GM23338 (cell line): ENCODE results near the gene TAMM41. TPM values are rescaled to one million over a fixed set of nuclear protein-coding genes. Genes with fewer than 3 reads are reported as not detected.

ENCODE experiments used
- ATAC-seq: fragments of 200-7000 bp; cut with Tn5 transposase; 3 replicates; pipeline ENCODE4 v1.9.1; 2020
- DNase-seq: peaks from one replicate; pipeline ENCODE4 v3.0.0-alpha.2; 2015; ENCODE audit warnings: low spot score
- H2AFZ ChIP-seq: fragments of 200-600 bp; sonication (generic); 2 replicates; pipeline ENCODE4 v1.8.0; 2016; ENCODE audit warnings: antibody characterized with exemption, mild to moderate bottlenecking, moderate library complexity
- H3F3A ChIP-seq: fragments of 200-600 bp; sonication (generic); replicated peaks from 2 replicates; pipeline ENCODE4 v1.8.0; 2017; ENCODE audit warnings: antibody characterized with exemption, mixed run types, low read depth
- H3K27ac ChIP-seq: fragments of 200-600 bp; sonication (generic); 2 replicates; pipeline ENCODE4 v1.6.1; 2016; ENCODE audit warnings: low read depth
- H3K27me3 ChIP-seq: fragments of 200-600 bp; sonication (generic); 2 replicates; pipeline ENCODE4 v1.8.0; 2016; ENCODE audit warnings: mild to moderate bottlenecking, mixed run types, moderate library complexity; ENCODE audit not compliant: insufficient read depth
- H3K36me3 ChIP-seq: fragments of 200-600 bp; sonication (generic); 2 replicates; pipeline ENCODE4 v1.8.0; 2016; ENCODE audit warnings: mild to moderate bottlenecking; ENCODE audit not compliant: insufficient read depth
- H3K4me1 ChIP-seq: fragments of 200-600 bp; sonication (generic); 2 replicates; pipeline ENCODE4 v1.8.0; 2016; ENCODE audit warnings: mild to moderate bottlenecking, moderate library complexity; ENCODE audit not compliant: insufficient read depth
- H3K4me2 ChIP-seq: fragments of 200-600 bp; sonication (generic); 2 replicates; pipeline ENCODE4 v1.7.1; 2017; ENCODE audit warnings: mixed run types
- H3K4me3 ChIP-seq: fragments of 200-600 bp; sonication (generic); 2 replicates; pipeline ENCODE4 v1.6.1; 2016; ENCODE audit warnings: mixed run types
- H3K79me2 ChIP-seq: fragments of 200-600 bp; sonication (generic); replicated peaks from 2 replicates; pipeline ENCODE4 v1.8.0; 2017; ENCODE audit warnings: mild to moderate bottlenecking; ENCODE audit not compliant: insufficient read depth
- H3K9me2 ChIP-seq: fragments of 200-600 bp; sonication (generic); 2 replicates; pipeline ENCODE4 v1.8.0; 2017; ENCODE audit not compliant: insufficient read depth
- H4K20me1 ChIP-seq: fragments of 200-600 bp; sonication (generic); replicated peaks from 2 replicates; pipeline ENCODE4 v1.8.0; 2017; ENCODE audit warnings: mild to moderate bottlenecking; ENCODE audit not compliant: insufficient read depth
- H3K27ac Mint-ChIP-seq: 2 replicates; pipeline ENCODE4 v1.8.0; 2020; ENCODE audit warnings: inconsistent platforms, mild to moderate bottlenecking, moderate library complexity, mixed read lengths
- H3K27me3 Mint-ChIP-seq: 3 replicates; pipeline ENCODE4 v1.8.0; 2022; ENCODE audit warnings: low read depth, mild to moderate bottlenecking, moderate library complexity, mixed read lengths, inconsistent platforms; ENCODE audit not compliant: insufficient read depth, poor library complexity
- H3K36me3 Mint-ChIP-seq: 3 replicates; pipeline ENCODE4 v1.8.0; 2021; ENCODE audit warnings: low read depth, mild to moderate bottlenecking, inconsistent platforms, moderate library complexity, mixed read lengths
- H3K4me1 Mint-ChIP-seq: 3 replicates; pipeline ENCODE4 v1.8.0; 2020; ENCODE audit warnings: mild to moderate bottlenecking, inconsistent platforms, mixed read lengths
- H3K4me3 Mint-ChIP-seq: 3 replicates; pipeline ENCODE4 v1.8.0; 2021; ENCODE audit warnings: moderate library complexity, mild to moderate bottlenecking, inconsistent platforms, mixed read lengths
- H3K9me3 Mint-ChIP-seq: 3 replicates; pipeline ENCODE4 v1.8.0; 2020; ENCODE audit warnings: moderate library complexity, mild to moderate bottlenecking, inconsistent platforms, mixed read lengths
- CREB1 ChIP-seq: fragments of 250-450 bp; sonication (Bioruptor Pico); IDR thresholded peaks from 2 replicates; pipeline ENCODE4 v1.5.0; 2020; ENCODE audit warnings: low read depth, mild to moderate bottlenecking, moderate library complexity
- EZH2 ChIP-seq: fragments of 200-600 bp; sonication (generic); IDR thresholded peaks from one replicate; pipeline ENCODE4 v1.8.0; 2017; ENCODE audit warnings: antibody characterized with exemption, mild to moderate bottlenecking, low read depth; ENCODE audit not compliant: unreplicated experiment
- EZH2phosphoT487 ChIP-seq: fragments of 200-600 bp; sonication (generic); IDR thresholded peaks from one replicate; pipeline ENCODE4 v1.8.1; 2018; ENCODE audit warnings: antibody characterized with exemption; ENCODE audit not compliant: unreplicated experiment
- JUNB ChIP-seq: IDR thresholded peaks from one replicate; pipeline ENCODE4 v1.6.1; 2016; ENCODE audit warnings: antibody characterized with exemption; ENCODE audit not compliant: unreplicated experiment
- NANOG ChIP-seq: IDR thresholded peaks from 2 replicates; pipeline ENCODE4 v1.6.1; 2016; ENCODE audit warnings: antibody characterized with exemption, borderline replicate concordance
- POLR2AphosphoS5 ChIP-seq: IDR thresholded peaks from 2 replicates; pipeline ENCODE4 v1.6.1; 2016; ENCODE audit warnings: antibody characterized with exemption, low read depth
- STAT1 ChIP-seq: IDR thresholded peaks from one replicate; pipeline ENCODE4 v1.6.1; 2016; ENCODE audit warnings: antibody characterized with exemption; ENCODE audit not compliant: unreplicated experiment
- ZNF114 ChIP-seq: fragments of 250-450 bp; sonication (Bioruptor Pico); IDR thresholded peaks from 2 replicates; pipeline ENCODE4 v1.5.0; 2020; ENCODE audit warnings: mild to moderate bottlenecking, moderate library complexity
- ZNF331 ChIP-seq: fragments of 250-450 bp; sonication (Bioruptor Pico); IDR thresholded peaks from 2 replicates; pipeline ENCODE4 v1.5.0; 2020; ENCODE audit warnings: low read depth, mild to moderate bottlenecking, moderate library complexity
- polyA plus RNA-seq: library from polyadenylated mRNA; unstranded; fragments of >200 nt; fragmentation: Nextera tagmentation; extraction: Ambion mirVana; gene quantifications from 2 replicates; pipeline ENCODE4 v1.2.1, GENCODE V29; 2016
- total RNA-seq: library from RNA; depleted of rRNA; stranded (reverse); fragments of >200 nt; shearing (Covaris generic); gene quantifications from 2 replicates; pipeline ENCODE4 v1.2.3, GENCODE V29; 2014
- TF ChIP-seq, protein P1 (sequence below): fragments of 250-450 bp; sonication (Bioruptor Pico); IDR thresholded peaks from 2 replicates; pipeline ENCODE4 v1.5.0; 2020; ENCODE audit warnings: mild to moderate bottlenecking, moderate library complexity
- TF ChIP-seq, protein P2 (sequence below): IDR thresholded peaks from one replicate; pipeline ENCODE4 v1.6.1; 2018; ENCODE audit warnings: antibody characterized with exemption; ENCODE audit not compliant: unreplicated experiment
- TF ChIP-seq, protein P3 (sequence below): IDR thresholded peaks from 2 replicates; pipeline ENCODE4 v1.6.1; 2016; ENCODE audit warnings: antibody characterized with exemption
- TF ChIP-seq, protein P4 (sequence below), 2 experiments: fragments of 200-600 bp in 1 of 2; sonication (generic) in 1 of 2; conservative IDR thresholded peaks; 2 replicates each; pipeline versions ENCODE4 v1.5.1 to v1.6.1; 2016 to 2017; ENCODE audit warnings: antibody characterized with exemption in 2 of 2, low read depth in 2 of 2, mild to moderate bottlenecking in 2 of 2, moderate library complexity in 1 of 2

Gene TAMM41
- total and polyA plus RNA-seq, 2 experiments from 2014 or later = 8.9 to 19.2 TPM

DNA sequence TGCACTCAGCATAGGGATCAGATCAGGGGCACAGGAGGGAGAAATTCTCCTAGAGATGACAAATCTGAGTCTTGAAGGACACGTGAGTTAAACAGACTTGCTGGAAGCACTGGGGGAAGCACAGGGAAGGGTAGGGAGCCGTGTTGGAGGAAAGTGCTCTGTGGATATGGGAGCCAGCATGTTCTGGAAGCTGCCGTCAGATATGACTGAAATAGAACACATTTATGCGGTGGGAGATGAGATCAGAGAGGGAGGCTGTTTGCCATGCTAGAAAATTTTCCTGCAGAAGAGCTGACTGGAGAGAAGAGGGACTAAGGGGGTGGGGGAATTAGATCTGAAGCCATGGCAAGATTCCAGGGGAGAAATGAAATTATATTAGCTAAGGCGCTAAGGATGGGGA is 1.8 kb downstream of the TAMM41 start:
- H3K4me1 Mint-ChIP-seq = peaks cover 14% of the 10 kb centered on the region
- Histone ChIP-seq H3K4me3 (no peak overlapping the region; the same call in 1 of the 2 replicates), H3K4me2 (peak overlapping the region; percentile 94), H3K4me1 (peaks cover 15% of the 10 kb centered on the region; the same call in 1 of the 2 replicates), H3F3A (no peaks in the 10 kb centered on the region), H3K27ac (no peak overlapping the region), H2AFZ (no peak overlapping the region), H3K9me2 (no peaks in the 10 kb centered on the region), H3K27me3 (peaks cover 11% of the 10 kb centered on the region), H3K36me3 (no peaks in the 10 kb centered on the region), H3K79me2 (peaks cover 19% of the 10 kb centered on the region; the same call in 1 of the 2 replicates), H4K20me1 (no peaks in the 10 kb centered on the region)
- H3K27me3 Mint-ChIP-seq = peaks cover 10% of the 10 kb centered on the region
- no peak overlapping the region for H3K27ac Mint-ChIP-seq
- TF ChIP-seq JUNB (no peak), STAT1 (no peak), EZH2phosphoT487 (no peak), ZNF114 (no peak), ZNF331 (no peak), EZH2 (no peak), POLR2AphosphoS5 (no peak), NANOG (no peak), CREB1 (CRISPR knock-in tag) (no peak)
- TF ChIP-seq, protein P1, sequence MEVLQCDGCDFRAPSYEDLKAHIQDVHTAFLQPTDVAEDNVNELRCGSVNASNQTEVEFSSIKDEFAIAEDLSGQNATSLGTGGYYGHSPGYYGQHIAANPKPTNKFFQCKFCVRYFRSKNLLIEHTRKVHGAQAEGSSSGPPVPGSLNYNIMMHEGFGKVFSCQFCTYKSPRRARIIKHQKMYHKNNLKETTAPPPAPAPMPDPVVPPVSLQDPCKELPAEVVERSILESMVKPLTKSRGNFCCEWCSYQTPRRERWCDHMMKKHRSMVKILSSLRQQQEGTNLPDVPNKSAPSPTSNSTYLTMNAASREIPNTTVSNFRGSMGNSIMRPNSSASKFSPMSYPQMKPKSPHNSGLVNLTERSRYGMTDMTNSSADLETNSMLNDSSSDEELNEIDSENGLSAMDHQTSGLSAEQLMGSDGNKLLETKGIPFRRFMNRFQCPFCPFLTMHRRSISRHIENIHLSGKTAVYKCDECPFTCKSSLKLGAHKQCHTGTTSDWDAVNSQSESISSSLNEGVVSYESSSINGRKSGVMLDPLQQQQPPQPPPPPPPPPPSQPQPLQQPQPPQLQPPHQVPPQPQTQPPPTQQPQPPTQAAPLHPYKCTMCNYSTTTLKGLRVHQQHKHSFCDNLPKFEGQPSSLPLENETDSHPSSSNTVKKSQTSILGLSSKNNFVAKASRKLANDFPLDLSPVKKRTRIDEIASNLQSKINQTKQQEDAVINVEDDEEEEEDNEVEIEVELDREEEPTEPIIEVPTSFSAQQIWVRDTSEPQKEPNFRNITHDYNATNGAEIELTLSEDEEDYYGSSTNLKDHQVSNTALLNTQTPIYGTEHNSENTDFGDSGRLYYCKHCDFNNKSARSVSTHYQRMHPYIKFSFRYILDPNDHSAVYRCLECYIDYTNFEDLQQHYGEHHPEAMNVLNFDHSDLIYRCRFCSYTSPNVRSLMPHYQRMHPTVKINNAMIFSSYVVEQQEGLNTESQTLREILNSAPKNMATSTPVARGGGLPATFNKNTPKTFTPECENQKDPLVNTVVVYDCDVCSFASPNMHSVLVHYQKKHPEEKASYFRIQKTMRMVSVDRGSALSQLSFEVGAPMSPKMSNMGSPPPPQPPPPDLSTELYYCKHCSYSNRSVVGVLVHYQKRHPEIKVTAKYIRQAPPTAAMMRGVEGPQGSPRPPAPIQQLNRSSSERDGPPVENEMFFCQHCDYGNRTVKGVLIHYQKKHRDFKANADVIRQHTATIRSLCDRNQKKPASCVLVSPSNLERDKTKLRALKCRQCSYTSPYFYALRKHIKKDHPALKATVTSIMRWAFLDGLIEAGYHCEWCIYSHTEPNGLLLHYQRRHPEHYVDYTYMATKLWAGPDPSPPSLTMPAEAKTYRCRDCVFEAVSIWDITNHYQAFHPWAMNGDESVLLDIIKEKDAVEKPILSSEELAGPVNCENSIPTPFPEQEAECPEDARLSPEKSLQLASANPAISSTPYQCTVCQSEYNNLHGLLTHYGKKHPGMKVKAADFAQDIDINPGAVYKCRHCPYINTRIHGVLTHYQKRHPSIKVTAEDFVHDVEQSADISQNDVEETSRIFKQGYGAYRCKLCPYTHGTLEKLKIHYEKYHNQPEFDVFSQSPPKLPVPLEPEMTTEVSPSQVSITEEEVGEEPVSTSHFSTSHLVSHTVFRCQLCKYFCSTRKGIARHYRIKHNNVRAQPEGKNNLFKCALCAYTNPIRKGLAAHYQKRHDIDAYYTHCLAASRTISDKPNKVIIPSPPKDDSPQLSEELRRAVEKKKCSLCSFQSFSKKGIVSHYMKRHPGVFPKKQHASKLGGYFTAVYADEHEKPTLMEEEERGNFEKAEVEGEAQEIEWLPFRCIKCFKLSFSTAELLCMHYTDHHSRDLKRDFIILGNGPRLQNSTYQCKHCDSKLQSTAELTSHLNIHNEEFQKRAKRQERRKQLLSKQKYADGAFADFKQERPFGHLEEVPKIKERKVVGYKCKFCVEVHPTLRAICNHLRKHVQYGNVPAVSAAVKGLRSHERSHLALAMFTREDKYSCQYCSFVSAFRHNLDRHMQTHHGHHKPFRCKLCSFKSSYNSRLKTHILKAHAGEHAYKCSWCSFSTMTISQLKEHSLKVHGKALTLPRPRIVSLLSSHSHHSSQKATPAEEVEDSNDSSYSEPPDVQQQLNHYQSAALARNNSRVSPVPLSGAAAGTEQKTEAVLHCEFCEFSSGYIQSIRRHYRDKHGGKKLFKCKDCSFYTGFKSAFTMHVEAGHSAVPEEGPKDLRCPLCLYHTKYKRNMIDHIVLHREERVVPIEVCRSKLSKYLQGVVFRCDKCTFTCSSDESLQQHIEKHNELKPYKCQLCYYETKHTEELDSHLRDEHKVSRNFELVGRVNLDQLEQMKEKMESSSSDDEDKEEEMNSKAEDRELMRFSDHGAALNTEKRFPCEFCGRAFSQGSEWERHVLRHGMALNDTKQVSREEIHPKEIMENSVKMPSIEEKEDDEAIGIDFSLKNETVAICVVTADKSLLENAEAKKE (CRISPR knock-in tag) = no peak
- TF ChIP-seq, protein P2, sequence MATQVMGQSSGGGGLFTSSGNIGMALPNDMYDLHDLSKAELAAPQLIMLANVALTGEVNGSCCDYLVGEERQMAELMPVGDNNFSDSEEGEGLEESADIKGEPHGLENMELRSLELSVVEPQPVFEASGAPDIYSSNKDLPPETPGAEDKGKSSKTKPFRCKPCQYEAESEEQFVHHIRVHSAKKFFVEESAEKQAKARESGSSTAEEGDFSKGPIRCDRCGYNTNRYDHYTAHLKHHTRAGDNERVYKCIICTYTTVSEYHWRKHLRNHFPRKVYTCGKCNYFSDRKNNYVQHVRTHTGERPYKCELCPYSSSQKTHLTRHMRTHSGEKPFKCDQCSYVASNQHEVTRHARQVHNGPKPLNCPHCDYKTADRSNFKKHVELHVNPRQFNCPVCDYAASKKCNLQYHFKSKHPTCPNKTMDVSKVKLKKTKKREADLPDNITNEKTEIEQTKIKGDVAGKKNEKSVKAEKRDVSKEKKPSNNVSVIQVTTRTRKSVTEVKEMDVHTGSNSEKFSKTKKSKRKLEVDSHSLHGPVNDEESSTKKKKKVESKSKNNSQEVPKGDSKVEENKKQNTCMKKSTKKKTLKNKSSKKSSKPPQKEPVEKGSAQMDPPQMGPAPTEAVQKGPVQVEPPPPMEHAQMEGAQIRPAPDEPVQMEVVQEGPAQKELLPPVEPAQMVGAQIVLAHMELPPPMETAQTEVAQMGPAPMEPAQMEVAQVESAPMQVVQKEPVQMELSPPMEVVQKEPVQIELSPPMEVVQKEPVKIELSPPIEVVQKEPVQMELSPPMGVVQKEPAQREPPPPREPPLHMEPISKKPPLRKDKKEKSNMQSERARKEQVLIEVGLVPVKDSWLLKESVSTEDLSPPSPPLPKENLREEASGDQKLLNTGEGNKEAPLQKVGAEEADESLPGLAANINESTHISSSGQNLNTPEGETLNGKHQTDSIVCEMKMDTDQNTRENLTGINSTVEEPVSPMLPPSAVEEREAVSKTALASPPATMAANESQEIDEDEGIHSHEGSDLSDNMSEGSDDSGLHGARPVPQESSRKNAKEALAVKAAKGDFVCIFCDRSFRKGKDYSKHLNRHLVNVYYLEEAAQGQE = no peak
- TF ChIP-seq, protein P3, sequence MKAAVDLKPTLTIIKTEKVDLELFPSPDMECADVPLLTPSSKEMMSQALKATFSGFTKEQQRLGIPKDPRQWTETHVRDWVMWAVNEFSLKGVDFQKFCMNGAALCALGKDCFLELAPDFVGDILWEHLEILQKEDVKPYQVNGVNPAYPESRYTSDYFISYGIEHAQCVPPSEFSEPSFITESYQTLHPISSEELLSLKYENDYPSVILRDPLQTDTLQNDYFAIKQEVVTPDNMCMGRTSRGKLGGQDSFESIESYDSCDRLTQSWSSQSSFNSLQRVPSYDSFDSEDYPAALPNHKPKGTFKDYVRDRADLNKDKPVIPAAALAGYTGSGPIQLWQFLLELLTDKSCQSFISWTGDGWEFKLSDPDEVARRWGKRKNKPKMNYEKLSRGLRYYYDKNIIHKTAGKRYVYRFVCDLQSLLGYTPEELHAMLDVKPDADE = no peak
- TF ChIP-seq, protein P4, sequence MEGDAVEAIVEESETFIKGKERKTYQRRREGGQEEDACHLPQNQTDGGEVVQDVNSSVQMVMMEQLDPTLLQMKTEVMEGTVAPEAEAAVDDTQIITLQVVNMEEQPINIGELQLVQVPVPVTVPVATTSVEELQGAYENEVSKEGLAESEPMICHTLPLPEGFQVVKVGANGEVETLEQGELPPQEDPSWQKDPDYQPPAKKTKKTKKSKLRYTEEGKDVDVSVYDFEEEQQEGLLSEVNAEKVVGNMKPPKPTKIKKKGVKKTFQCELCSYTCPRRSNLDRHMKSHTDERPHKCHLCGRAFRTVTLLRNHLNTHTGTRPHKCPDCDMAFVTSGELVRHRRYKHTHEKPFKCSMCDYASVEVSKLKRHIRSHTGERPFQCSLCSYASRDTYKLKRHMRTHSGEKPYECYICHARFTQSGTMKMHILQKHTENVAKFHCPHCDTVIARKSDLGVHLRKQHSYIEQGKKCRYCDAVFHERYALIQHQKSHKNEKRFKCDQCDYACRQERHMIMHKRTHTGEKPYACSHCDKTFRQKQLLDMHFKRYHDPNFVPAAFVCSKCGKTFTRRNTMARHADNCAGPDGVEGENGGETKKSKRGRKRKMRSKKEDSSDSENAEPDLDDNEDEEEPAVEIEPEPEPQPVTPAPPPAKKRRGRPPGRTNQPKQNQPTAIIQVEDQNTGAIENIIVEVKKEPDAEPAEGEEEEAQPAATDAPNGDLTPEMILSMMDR (conservative IDR thresholded peaks at IDR 0.05; ENCODE audit: low read depth in 2 of 2) = no peak
- peaks cover 41% of the 10 kb centered on the region for H3K36me3 Mint-ChIP-seq
- ATAC-seq = no peak
- peak overlapping the region; percentile 100 for H3K4me3 Mint-ChIP-seq
- no peak for DNase-seq
- peaks cover 8% of the 10 kb centered on the region for H3K9me3 Mint-ChIP-seq
